CD4-positive, alpha-beta T cell (primary cell): ENCODE data around the gene ARAP3. TPM values are rescaled to one million over a fixed set of nuclear protein-coding genes. Genes with fewer than 3 reads are reported as not detected.
A peak's percentile ranks its signal among the peaks of the same experiment; 100 is the strongest.

ENCODE experiments used
- ATAC-seq: fragments of 200-7000 bp; cut with Tn5 transposase; one replicate; pipeline ENCODE4 v1.10.0; 2022; ENCODE audit warnings: mild to moderate bottlenecking; ENCODE audit not compliant: poor library complexity
- CTCF ChIA-PET: fragments of 350-600 bp; sonication (Branson Sonifier 250); formaldehyde crosslinking; loops from one replicate; lab custom pipeline; 2021; ENCODE audit warnings: antibody characterized with exemption, inconsistent platforms; lab: Charles Lee
- POLR2A ChIA-PET: fragments of 350-600 bp; sonication (Branson Sonifier 250); formaldehyde crosslinking; loops from one replicate; lab custom pipeline; 2021; ENCODE audit warnings: antibody characterized with exemption, inconsistent platforms; lab: Charles Lee
- DNase-seq, 14 experiments: peaks; one replicate each; pipeline ENCODE4 v3.0.0-alpha.2; 2013 to 2020; ENCODE audit warnings: mixed read lengths in 2 of 14
- H3K27ac ChIP-seq, 2 donors: one replicate each; pipeline versions ENCODE4 v1.5.1 to v1.7.0; 2013; ENCODE audit warnings: low read length in 2 of 2, low read depth in 1 of 2, mild to moderate bottlenecking in 1 of 2
- H3K27me3 ChIP-seq, 2 experiments: 1 replicate in 1 of 2; 2 replicates in 1 of 2; pipeline versions ENCODE4 v1.6.1 to v1.7.0; 2013; ENCODE audit warnings: low read length in 2 of 2, control low read depth in 1 of 2, mild to moderate bottlenecking in 1 of 2, moderate library complexity in 1 of 2; ENCODE audit not compliant: insufficient read depth in 2 of 2, control insufficient read depth in 1 of 2
- H3K36me3 ChIP-seq: one replicate; pipeline ENCODE4 v1.6.1; 2013; ENCODE audit warnings: low read length, control low read depth; ENCODE audit not compliant: insufficient read depth
- H3K4me1 ChIP-seq: one replicate; pipeline ENCODE4 v1.6.1; 2013; ENCODE audit warnings: low read length, control low read depth; ENCODE audit not compliant: insufficient read depth
- H3K4me3 ChIP-seq: one replicate; pipeline ENCODE4 v1.5.1; 2013; ENCODE audit warnings: mild to moderate bottlenecking, low read length, moderate library complexity
- H3K9me3 ChIP-seq, 2 experiments: 1 replicate in 1 of 2; 2 replicates in 1 of 2; pipeline versions ENCODE4 v1.6.1 to v1.7.0; 2013; ENCODE audit warnings: low read length in 2 of 2, mild to moderate bottlenecking in 2 of 2, control low read depth in 1 of 2, moderate library complexity in 1 of 2; ENCODE audit not compliant: control insufficient read depth in 1 of 2, insufficient read depth in 1 of 2
- H3K27ac Mint-ChIP-seq: one replicate; pipeline ENCODE4 v1.8.0; 2020; ENCODE audit warnings: mixed read lengths
- H3K27me3 Mint-ChIP-seq: one replicate; pipeline ENCODE4 v1.8.0; 2021; ENCODE audit warnings: mixed read lengths
- H3K36me3 Mint-ChIP-seq: one replicate; pipeline ENCODE4 v1.8.0; 2021; ENCODE audit warnings: low read depth, mixed read lengths
- H3K4me1 Mint-ChIP-seq: one replicate; pipeline ENCODE4 v1.8.0; 2021; ENCODE audit warnings: low read depth, mixed read lengths
- H3K4me3 Mint-ChIP-seq: one replicate; pipeline ENCODE4 v1.8.0; 2020; ENCODE audit warnings: mild to moderate bottlenecking, mixed read lengths
- H3K9me3 Mint-ChIP-seq: one replicate; pipeline ENCODE4 v1.8.0; 2020; ENCODE audit warnings: mixed read lengths
- CTCF ChIP-seq: fragments of 200-600 bp; IDR thresholded peaks from one replicate; pipeline ENCODE4 v1.8.0; 2022; ENCODE audit warnings: antibody characterized with exemption, mild to moderate bottlenecking
- intact Hi-C, 2 experiments: fragments of 100-400 bp; cut with DNase I in 1 of 2; cut with micrococcal nuclease in 1 of 2; formaldehyde crosslinking; loops; one replicate each; pipeline versions ENCODE4 v1.15.1 to v1.9.0; 2023 to 2025; cut with DNase I, micrococcal nuclease
- total RNA-seq, 174 experiments: library from RNA in 2 of 174; stranded (reverse) in 2 of 174; gene quantifications; one replicate each; pipeline ENCODE4 v1.2.3 and lab custom pipeline; 2021 to 2026

ARAP3 gene
- total RNA-seq, 2 experiments from 2014 or later = 0.30 to 0.31 TPM

GRCh38 chr5:141681295-141681694 lies 735 bp downstream of the ARAP3 start:
- Mint-ChIP-seq H3K36me3 (no peaks in the 10 kb centered on the region), H3K27me3 (no peaks in the 10 kb centered on the region), H3K4me1 (peaks cover 29% of the 10 kb centered on the region), H3K27ac (no peak overlapping the region), H3K9me3 (no peaks in the 10 kb centered on the region), H3K4me3 (peak overlapping the region; percentile 58)
- H3K27ac ChIP-seq = no peak overlapping the region
- ATAC-seq = no peak
- H3K36me3 ChIP-seq = no peaks in the 10 kb centered on the region
- intact Hi-C loops = loop anchor here in 1 of 2 experiments (5.0 kb wide), 1 partner anchor 676 kb away; no protein-coding TSS in a partner anchor
- H3K27me3 ChIP-seq = no peaks in the 10 kb centered on the region
- peak overlapping the region; percentile 51 for H3K4me3 ChIP-seq
- TF ChIP-seq CTCF = no peak
- ChIA-PET POLR2A (interaction anchor here (1.0 to 2.7 kb wide), 4 partner anchors 12 to 288 kb away, joined by 3 to 14 read pairs (median 4); partner anchors contain the start of genes FCHSD1 and RNF14), CTCF (interaction anchor here (1.3 to 3.2 kb wide), 2 partner anchors 198 to 280 kb away, joined by 4 to 12 read pairs; no protein-coding TSS in a partner anchor)
- DNase-seq = no peak
- peaks cover 37% of the 10 kb centered on the region for H3K4me1 ChIP-seq
- no peaks in the 10 kb centered on the region for H3K9me3 ChIP-seq

- POLR2A ChIA-PET = interaction anchor here (1.0 to 1.2 kb wide), 2 partner anchors 21 to 288 kb away, joined by 3 to 4 read pairs; partner anchors contain the start of gene RNF14
Observed at GRCh38 chr5:141680751-141681201, 1.3 kb downstream of the ARAP3 start.

GRCh38 chr5:141680178-141680577 lies 1.9 kb downstream of the ARAP3 start:
- ATAC-seq = no peak
- CTCF ChIA-PET = no interaction called here
- no peak overlapping the region for H3K27ac ChIP-seq
- intact Hi-C loops = loop anchor here in 1 of 2 experiments (5.0 kb wide), 1 partner anchor 677 kb away; no protein-coding TSS in a partner anchor
- no peaks in the 10 kb centered on the region for H3K9me3 ChIP-seq
- Mint-ChIP-seq H3K4me3 (no peak overlapping the region), H3K27ac (no peak overlapping the region), H3K27me3 (no peaks in the 10 kb centered on the region), H3K36me3 (no peaks in the 10 kb centered on the region), H3K4me1 (peaks cover 29% of the 10 kb centered on the region), H3K9me3 (no peaks in the 10 kb centered on the region)
- peaks cover 37% of the 10 kb centered on the region for H3K4me1 ChIP-seq
- H3K27me3 ChIP-seq = no peaks in the 10 kb centered on the region
- POLR2A ChIA-PET = interaction anchor here (1.2 kb wide), 1 partner anchor 289 kb away, joined by 4 read pairs; the partner anchor contains the start of gene RNF14
- H3K36me3 ChIP-seq = no peaks in the 10 kb centered on the region
- no peak overlapping the region for H3K4me3 ChIP-seq
- TF ChIP-seq CTCF = no peak
- DNase-seq = no peak

More at GRCh38 chr5:141680751-141681201, 1.3 kb downstream of the ARAP3 start:
- no peak overlapping the region for H3K27ac ChIP-seq
- no peak for ATAC-seq
- peak in 1 of 14 experiments; percentile 10 for DNase-seq
- Mint-ChIP-seq H3K4me3 (peak overlapping the region; percentile 13), H3K36me3 (no peaks in the 10 kb centered on the region), H3K4me1 (peaks cover 29% of the 10 kb centered on the region), H3K27ac (no peak overlapping the region), H3K9me3 (no peaks in the 10 kb centered on the region), H3K27me3 (no peaks in the 10 kb centered on the region)
- TF ChIP-seq CTCF = no peak
- H3K27me3 ChIP-seq = no peaks in the 10 kb centered on the region
- intact Hi-C loops = loop anchor here in 1 of 2 experiments (5.0 kb wide), 1 partner anchor 677 kb away; no protein-coding TSS in a partner anchor
- no peaks in the 10 kb centered on the region for H3K36me3 ChIP-seq
- CTCF ChIA-PET = interaction anchor here (1.3 to 3.2 kb wide), 2 partner anchors 199 to 280 kb away, joined by 4 to 12 read pairs; no protein-coding TSS in a partner anchor
- H3K4me3 ChIP-seq = no peak overlapping the region
- H3K4me1 ChIP-seq = peaks cover 37% of the 10 kb centered on the region
- H3K9me3 ChIP-seq = no peaks in the 10 kb centered on the region
